DND-41 (cell line): ENCODE measurements around the gene HOXD10.

ENCODE experiments used
- ATAC-seq: fragments of 200-7000 bp; cut with Tn5 transposase; 3 replicates; pipeline ENCODE4 v1.9.1; 2021; ENCODE audit warnings: low read depth; ENCODE audit not compliant: insufficient read depth
- DNase-seq: peaks from one replicate; pipeline ENCODE4 v3.0.0-alpha.2; 2020
- H2AFZ ChIP-seq: 2 replicates; pipeline ENCODE4 v1.6.0; 2012; ENCODE audit warnings: low read depth, low read length
- H3K27ac ChIP-seq: 2 replicates; pipeline ENCODE4 v1.5.1; 2012; ENCODE audit warnings: low read length, inconsistent platforms
- H3K27me3 ChIP-seq: fragments of 200-600 bp; sonication (generic); 2 replicates; pipeline ENCODE4 v1.6.0; 2012; ENCODE audit warnings: low read length, mild to moderate bottlenecking, inconsistent platforms; ENCODE audit not compliant: insufficient read depth, poor library complexity
- H3K36me3 ChIP-seq: 2 replicates; pipeline ENCODE4 v1.5.1; 2012; ENCODE audit warnings: low read length, inconsistent platforms; ENCODE audit not compliant: insufficient read depth
- H3K4me1 ChIP-seq: 2 replicates; pipeline ENCODE4 v1.5.1; 2012; ENCODE audit warnings: mild to moderate bottlenecking, low read length; ENCODE audit not compliant: insufficient read depth
- H3K4me2 ChIP-seq: 2 replicates; pipeline ENCODE4 v1.6.0; 2012; ENCODE audit warnings: mild to moderate bottlenecking, moderate library complexity, low read length, inconsistent platforms; ENCODE audit not compliant: insufficient read depth
- H3K4me3 ChIP-seq, 2 experiments: fragments of 200-600 bp in 1 of 2; shearing (Covaris generic) in 1 of 2; 2 replicates each; pipeline ENCODE4 v1.5.1; 2012 to 2016; ENCODE audit warnings: inconsistent platforms in 2 of 2, low read length in 2 of 2, mild to moderate bottlenecking in 2 of 2, low read depth in 1 of 2, moderate library complexity in 1 of 2
- H3K79me2 ChIP-seq: 2 replicates; pipeline ENCODE4 v1.6.0; 2012; ENCODE audit warnings: low read length, inconsistent platforms; ENCODE audit not compliant: insufficient read depth
- H3K9ac ChIP-seq: 2 replicates; pipeline ENCODE4 v1.6.0; 2012; ENCODE audit warnings: low read depth, mild to moderate bottlenecking, inconsistent platforms, low read length, moderate library complexity
- H3K9me3 ChIP-seq: 2 replicates; pipeline ENCODE4 v1.5.1; 2012; ENCODE audit warnings: low read length, moderate library complexity, mild to moderate bottlenecking, inconsistent platforms; ENCODE audit not compliant: insufficient read depth, severe bottlenecking
- H4K20me1 ChIP-seq: 2 replicates; pipeline ENCODE4 v1.6.0; 2012; ENCODE audit warnings: low read length; ENCODE audit not compliant: insufficient read depth
- CTCF ChIP-seq: IDR thresholded peaks from 2 replicates; pipeline ENCODE4 v1.5.1; 2012; ENCODE audit warnings: borderline replicate concordance, low read length, moderate library complexity, mild to moderate bottlenecking; ENCODE audit not compliant: poor library complexity, severe bottlenecking; ENCODE audit errors: extremely low read depth
- EZH2 ChIP-seq: IDR thresholded peaks from 3 replicates; pipeline ENCODE4 v1.6.1; 2012; ENCODE audit warnings: borderline replicate concordance, low read depth, mild to moderate bottlenecking, moderate library complexity, low read length, inconsistent platforms; ENCODE audit not compliant: severe bottlenecking

The HOXD10 gene

GRCh38 chr2:176136374-176137251 is 20.0 kb downstream of the HOXD10 start:
- H3K27ac ChIP-seq, result no peak overlapping the region

GRCh38 chr2:176137252-176137580 is 20.6 kb downstream of the HOXD10 start:
- H3K27me3 ChIP-seq, result peaks cover 6% of the 10 kb centered on the region
- H3K79me2 ChIP-seq, result no peaks in the 10 kb centered on the region
- ATAC-seq (no peak), DNase-seq (no peak)
- H3K4me3 ChIP-seq, result no peak overlapping the region
- no peaks in the 10 kb centered on the region for H3K9me3 ChIP-seq
- H3K36me3 ChIP-seq, result no peaks in the 10 kb centered on the region
- H3K4me2 ChIP-seq, result no peak overlapping the region
- no peaks in the 10 kb centered on the region for H4K20me1 ChIP-seq
- no peak overlapping the region for H2AFZ ChIP-seq
- no peak for TF ChIP-seq CTCF
- TF ChIP-seq EZH2, result no peak
- H3K4me1 ChIP-seq, result peaks cover 12% of the 10 kb centered on the region
- H3K27ac ChIP-seq, result no peak overlapping the region
- H3K9ac ChIP-seq, result no peak overlapping the region

More at GRCh38 chr2:176136374-176137251, 20.0 kb downstream of the HOXD10 start:
- no peak for TF ChIP-seq EZH2
- no peak for TF ChIP-seq CTCF
- Histone ChIP-seq H3K27me3 (peaks cover 7% of the 10 kb centered on the region), H3K36me3 (no peaks in the 10 kb centered on the region), H3K4me2 (no peak overlapping the region), H3K79me2 (no peaks in the 10 kb centered on the region), H3K9ac (no peak overlapping the region), H3K4me3 (no peak overlapping the region), H4K20me1 (no peaks in the 10 kb centered on the region), H2AFZ (no peak overlapping the region), H3K9me3 (no peaks in the 10 kb centered on the region), H3K4me1 (peaks cover 12% of the 10 kb centered on the region)
- ATAC-seq (no peak), DNase-seq (no peak)

- H3K9ac ChIP-seq, result no peak overlapping the region
- ATAC-seq, result no peak
- no peaks in the 10 kb centered on the region for H3K79me2 ChIP-seq
- H3K27ac ChIP-seq, result no peak overlapping the region
- H3K4me1 ChIP-seq, result peaks cover 12% of the 10 kb centered on the region
- H2AFZ ChIP-seq, result no peak overlapping the region
- peaks cover 6% of the 10 kb centered on the region for H3K27me3 ChIP-seq
- no peak for TF ChIP-seq CTCF
- TF ChIP-seq EZH2, result no peak
- H3K4me3 ChIP-seq, result no peak overlapping the region
- no peaks in the 10 kb centered on the region for H3K36me3 ChIP-seq
- H4K20me1 ChIP-seq, result no peaks in the 10 kb centered on the region
- DNase-seq, result no peak
- no peak overlapping the region for H3K4me2 ChIP-seq
- H3K9me3 ChIP-seq, result no peaks in the 10 kb centered on the region
These were observed 21.3 kb downstream of the HOXD10 start for GRCh38 chr2:176137906-176138305.
